Liver (tissue), 9 donors: Measurements from ENCODE around the gene RHPN2. TPM values are rescaled to one million over a fixed set of nuclear protein-coding genes. Genes with fewer than 3 reads are reported as not detected.

Experiments used
- DNase-seq: peaks from one replicate; pipeline ENCODE4 v3.0.0-alpha.2; 2017; ENCODE audit warnings: low spot score
- H3K27ac ChIP-seq, 2 donors: one replicate each; pipeline ENCODE4 v1.7.0; 2013; ENCODE audit warnings: inconsistent platforms in 2 of 2, low read length in 2 of 2, control low read depth in 1 of 2, low read depth in 1 of 2, mild to moderate bottlenecking in 1 of 2
- H3K27me3 ChIP-seq, 4 donors: one replicate each; pipeline versions ENCODE4 v1.6.1 to v1.7.0; 2013; ENCODE audit warnings: low read length in 3 of 4, inconsistent platforms in 1 of 4, mild to moderate bottlenecking in 1 of 4, moderate library complexity in 1 of 4; ENCODE audit not compliant: control insufficient read depth in 4 of 4, insufficient read depth in 4 of 4
- H3K36me3 ChIP-seq, 4 donors: one replicate each; pipeline versions ENCODE4 v1.6.1 to v1.7.0; 2013; ENCODE audit warnings: low read length in 3 of 4, mild to moderate bottlenecking in 3 of 4, low read depth in 1 of 4, moderate library complexity in 1 of 4; ENCODE audit not compliant: control insufficient read depth in 4 of 4, insufficient read depth in 3 of 4
- H3K4me1 ChIP-seq, 4 donors: one replicate each; pipeline versions ENCODE4 v1.6.1 to v1.7.0; 2013; ENCODE audit warnings: low read length in 3 of 4, mild to moderate bottlenecking in 3 of 4, moderate library complexity in 1 of 4; ENCODE audit not compliant: control insufficient read depth in 4 of 4, insufficient read depth in 4 of 4
- H3K4me3 ChIP-seq, 3 donors: one replicate each; pipeline versions ENCODE4 v1.6.1 to v1.7.0; 2013; ENCODE audit warnings: low read length in 3 of 3, control low read depth in 1 of 3, low read depth in 1 of 3, mild to moderate bottlenecking in 1 of 3
- H3K9ac ChIP-seq, 2 donors: one replicate each; pipeline ENCODE4 v1.7.0; 2013; ENCODE audit warnings: low read length in 2 of 2, mild to moderate bottlenecking in 2 of 2, moderate library complexity in 2 of 2, control low read depth in 1 of 2, low read depth in 1 of 2
- H3K9me3 ChIP-seq, 4 donors: one replicate each; pipeline versions ENCODE4 v1.6.1 to v1.7.0; 2013; ENCODE audit warnings: low read length in 3 of 4; ENCODE audit not compliant: control insufficient read depth in 4 of 4
- ATF3 ChIP-seq: IDR thresholded peaks from 2 replicates; pipeline ENCODE4 v1.6.1; 2016; ENCODE audit warnings: antibody characterized with exemption
- CTCF ChIP-seq: fragments of 150-350 bp; IDR thresholded peaks from 2 replicates; pipeline ENCODE4 v1.5.1; 2017; ENCODE audit warnings: improper control_type of control experiment, low read depth, low read length; ENCODE audit not compliant: missing input control
- EGR1 ChIP-seq, 2 donors: IDR thresholded peaks; 2 replicates each; pipeline ENCODE4 v1.6.1; 2016 to 2018; ENCODE audit warnings: antibody characterized with exemption in 2 of 2, low read depth in 2 of 2
- FOXA1 ChIP-seq: IDR thresholded peaks from 2 replicates; pipeline ENCODE4 v1.6.1; 2016; ENCODE audit warnings: antibody characterized with exemption
- FOXA2 ChIP-seq: IDR thresholded peaks from 2 replicates; pipeline ENCODE4 v1.6.1; 2016; ENCODE audit warnings: antibody characterized with exemption
- GABPA ChIP-seq, 2 donors: IDR thresholded peaks in 1 of 2; conservative IDR thresholded peaks in 1 of 2; 2 replicates each; pipeline ENCODE4 v1.6.1; 2016; ENCODE audit warnings: antibody characterized with exemption in 2 of 2, mild to moderate bottlenecking in 1 of 2, moderate library complexity in 1 of 2
- HNF4A ChIP-seq, 2 donors: conservative IDR thresholded peaks; 2 replicates each; pipeline ENCODE4 v1.6.1; 2016; ENCODE audit warnings: antibody characterized with exemption in 2 of 2, mild to moderate bottlenecking in 2 of 2
- HNF4G ChIP-seq: IDR thresholded peaks from 2 replicates; pipeline ENCODE4 v1.6.1; 2016; ENCODE audit warnings: antibody characterized with exemption
- JUND ChIP-seq, 2 donors: IDR thresholded peaks; 2 replicates each; pipeline ENCODE4 v1.6.1; 2016; ENCODE audit warnings: antibody characterized with exemption in 2 of 2
- NR2F2 ChIP-seq: IDR thresholded peaks from 2 replicates; pipeline ENCODE4 v1.6.1; 2016; ENCODE audit warnings: antibody characterized with exemption
- REST ChIP-seq: IDR thresholded peaks from 2 replicates; pipeline ENCODE4 v1.6.1; 2016; ENCODE audit warnings: antibody characterized with exemption, mild to moderate bottlenecking
- RXRA ChIP-seq, 2 donors: IDR thresholded peaks; 2 replicates each; pipeline ENCODE4 v1.6.1; 2017 to 2018; ENCODE audit warnings: antibody characterized with exemption in 2 of 2, mild to moderate bottlenecking in 1 of 2
- SP1 ChIP-seq: IDR thresholded peaks from 2 replicates; pipeline ENCODE4 v1.6.1; 2018; ENCODE audit warnings: antibody characterized with exemption, mild to moderate bottlenecking
- TAF1 ChIP-seq: conservative IDR thresholded peaks from 2 replicates; pipeline ENCODE4 v1.6.1; 2016; ENCODE audit warnings: antibody characterized with exemption, mild to moderate bottlenecking
- ZBTB33 ChIP-seq: IDR thresholded peaks from 2 replicates; pipeline ENCODE4 v1.6.1; 2016; ENCODE audit warnings: antibody characterized with exemption
- WGBS: extraction: QIAGEN DNeasy Blood & Tissue Kit; methylation state at CpG from one replicate; pipeline ENCODE4 v1.1.7; 2013; 5-methylcytosine and 5-hydroxymethylcytosine counted together
- polyA plus RNA-seq, 2 donors: library from polyadenylated mRNA; stranded (reverse) in 1 of 2; unstranded in 1 of 2; fragments of 200-250 nt in 1 of 2; fragments of >200 nt in 1 of 2; fragmentation: Nextera tagmentation in 1 of 2; extraction: Ambion mirVana in 1 of 2; gene quantifications; one replicate each; pipeline versions ENCODE4 v1.2.1 to v1.2.3, GENCODE V29; 2013 to 2015
- total RNA-seq, 2 donors: library from RNA; depleted of rRNA; stranded (reverse); fragments of >200 nt; gene quantifications; one replicate each; pipeline ENCODE4 v1.2.3, GENCODE V29; 2014
- donor health status: healthy.
- donor health status: healthy.
- donor health status: healthy.
- donor health status: healthy.
- donor health status: healthy.

RHPN2 gene
- total and polyA plus RNA-seq, 4 donors, result 7.6 to 31.5 (median 9.8) TPM

- Histone ChIP-seq H3K36me3 (peaks cover 10 to 60% (median 32%) of the 10 kb centered on the region in 4 donors), H3K9me3 (no peaks in the 10 kb centered on the region), H3K27me3 (no peaks in the 10 kb centered on the region), H3K4me3 (no peak overlapping the region), H3K9ac (no peak overlapping the region), H3K4me1 (peaks cover 0 to 10% (median 4%) of the 10 kb centered on the region in 4 donors), H3K27ac (no peak overlapping the region)
- WGBS, result 94% methylated on average over 10 of the region's 10 CpGs
- TF ChIP-seq NR2F2 (no peak), RXRA (IDR thresholded peaks at IDR 0.05) (no peak), FOXA2 (no peak), HNF4A (conservative IDR thresholded peaks at IDR 0.05) (no peak), SP1 (no peak), JUND (IDR thresholded peaks at IDR 0.05) (no peak), ATF3 (no peak), REST (no peak), GABPA (IDR thresholded peaks at IDR 0.05 in 1 of 2, conservative IDR thresholded peaks at IDR 0.05 in 1 of 2) (no peak), CTCF (no peak), FOXA1 (no peak), TAF1 (no peak), HNF4G (no peak), EGR1 (IDR thresholded peaks at IDR 0.05; ENCODE audit: low read depth in 2 of 2) (no peak), ZBTB33 (no peak)
- no peak for DNase-seq
Observed at GRCh38 chr19:33108161-33108560, 43.5 kb upstream of the RHPN2 start.

- no peak for DNase-seq
- 93% methylated on average over 6 of the region's 6 CpGs for WGBS
- H3K4me1 ChIP-seq, result no peaks in the 10 kb centered on the region
- no peak overlapping the region for H3K27ac ChIP-seq
- peaks cover 6 to 50% (median 26%) of the 10 kb centered on the region in 4 donors for H3K36me3 ChIP-seq
- H3K9ac ChIP-seq, result no peak overlapping the region
- H3K27me3 ChIP-seq, result no peaks in the 10 kb centered on the region
- H3K9me3 ChIP-seq, result no peaks in the 10 kb centered on the region
- H3K4me3 ChIP-seq, result no peak overlapping the region
- TF ChIP-seq ZBTB33, result no peak
- no peak for TF ChIP-seq REST
- TF ChIP-seq RXRA (IDR thresholded peaks at IDR 0.05), result no peak
- no peak for TF ChIP-seq JUND (IDR thresholded peaks at IDR 0.05)
- TF ChIP-seq FOXA2, result no peak
- TF ChIP-seq GABPA (IDR thresholded peaks at IDR 0.05 in 1 of 2, conservative IDR thresholded peaks at IDR 0.05 in 1 of 2), result no peak
- no peak for TF ChIP-seq CTCF
Observed at GRCh38 chr19:33102893-33103292, 38.2 kb upstream of the RHPN2 start.
